ENCODE data around the gene ABTB2.
"Not testable (repeated sequence)": the region's sequence is repeated elsewhere in the genome, so short reads cannot be mapped to it uniquely, and the experiment has no call there.

Gene ABTB2

DNA sequence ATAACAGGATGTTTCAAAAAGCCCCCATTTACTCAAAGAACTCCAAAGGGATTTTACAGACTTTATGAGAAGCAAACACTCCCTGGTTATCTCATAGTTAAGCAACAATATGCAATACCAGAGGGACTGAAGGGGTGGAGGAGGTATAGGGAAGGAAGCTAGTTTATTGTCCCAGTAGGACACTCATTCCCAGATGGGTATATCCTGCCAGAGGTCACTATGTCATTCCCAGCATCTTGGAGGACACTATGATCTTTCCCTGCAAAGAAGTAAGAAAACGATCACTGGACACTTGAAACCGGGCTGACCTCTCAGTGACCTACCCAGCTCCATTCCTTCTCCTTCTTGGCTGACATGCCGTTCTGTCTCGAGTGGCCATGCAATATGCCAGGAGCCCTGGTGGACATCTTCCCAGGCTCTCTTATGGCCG lies 137.9 kb downstream of the ABTB2 start (continued):
- TF ChIP-seq TSHZ2 (CRISPR knock-in tag; IDR thresholded peaks at IDR 0.05) (no peak), ESRRG (CRISPR knock-in tag; IDR thresholded peaks at IDR 0.05) (no peak), PPARA (CRISPR knock-in tag; IDR thresholded peaks at IDR 0.05; ENCODE audit: borderline replicate concordance) (no peak), ISL1 (CRISPR knock-in tag; IDR thresholded peaks at IDR 0.05) (no peak), ZNF565 (CRISPR knock-in tag; conservative IDR thresholded peaks at IDR 0.05; ENCODE audit: low read depth) (no peak), ZNF70 (CRISPR knock-in tag; IDR thresholded peaks at IDR 0.05) (no peak), CREB5 (CRISPR knock-in tag; IDR thresholded peaks at IDR 0.05; ENCODE audit: low read depth) (no peak)

DNA sequence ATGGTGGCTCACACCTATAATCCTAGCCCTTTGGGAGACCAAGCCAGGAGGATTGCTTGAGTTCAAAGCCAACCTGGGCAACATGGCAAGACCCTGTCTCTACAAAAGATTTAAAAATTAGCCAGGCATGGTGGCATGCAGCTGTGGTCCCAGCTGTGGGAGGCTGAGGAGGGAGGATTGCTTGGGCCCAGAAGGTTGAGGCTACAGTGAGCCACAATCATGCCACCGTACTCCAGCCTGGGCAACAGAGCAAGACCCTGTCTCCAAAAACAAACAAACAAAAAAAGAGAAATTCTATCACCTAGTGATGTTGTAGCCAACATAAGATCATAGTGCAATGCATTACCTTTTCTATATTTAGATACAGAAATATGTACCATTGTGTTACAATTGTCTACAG lies 138.5 kb downstream of the ABTB2 start:
- no peak for ATAC-seq
- no peak for TF ChIP-seq CREB5 (CRISPR knock-in tag; IDR thresholded peaks at IDR 0.05; ENCODE audit: low read depth)
- no peak for TF ChIP-seq PPARA (CRISPR knock-in tag; IDR thresholded peaks at IDR 0.05; ENCODE audit: borderline replicate concordance)

DNA sequence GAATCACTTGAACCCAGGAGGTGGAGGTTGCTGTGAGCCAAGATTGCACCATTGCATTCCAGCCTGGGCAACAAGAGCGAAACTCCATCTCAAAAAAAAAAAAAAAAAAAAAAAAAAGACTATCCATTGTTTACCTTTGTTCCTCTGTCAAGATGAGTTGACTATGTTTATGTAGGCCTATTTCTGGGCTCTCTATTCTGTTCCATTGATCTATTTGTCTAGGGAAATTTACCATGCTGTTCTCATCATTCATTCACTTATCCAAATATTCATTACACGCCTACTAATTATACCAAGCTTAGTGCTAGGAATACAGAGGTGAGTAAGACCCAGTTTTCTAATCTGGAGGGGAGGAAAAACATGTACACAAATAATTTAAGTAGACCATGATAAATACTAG lies 139.1 kb downstream of the ABTB2 start:
- ATAC-seq: not testable (repeated sequence)

GRCh38 chr11:34218067-34218466 lies 139.7 kb downstream of the ABTB2 start:
- peak; percentile 55 for ATAC-seq

GRCh38 chr11:34216706-34217105 lies 141.1 kb downstream of the ABTB2 start:
- ATAC-seq: no peak
- TF ChIP-seq ZC3H10 (CRISPR knock-in tag; IDR thresholded peaks at IDR 0.05): no peak
- TF ChIP-seq TOX (CRISPR knock-in tag; IDR thresholded peaks at IDR 0.05; ENCODE audit: borderline replicate concordance): no peak
- TF ChIP-seq ISL1 (CRISPR knock-in tag; IDR thresholded peaks at IDR 0.05): no peak
- no peak for TF ChIP-seq ARNTL (CRISPR knock-in tag; IDR thresholded peaks at IDR 0.05; ENCODE audit: borderline replicate concordance, low read depth)
- TF ChIP-seq ZNF565 (CRISPR knock-in tag; conservative IDR thresholded peaks at IDR 0.05; ENCODE audit: low read depth): no peak
- no peak for TF ChIP-seq BACH2 (CRISPR knock-in tag; IDR thresholded peaks at IDR 0.05; ENCODE audit: borderline replicate concordance)
- TF ChIP-seq ZNF8 (CRISPR knock-in tag; IDR thresholded peaks at IDR 0.05): no peak
- TF ChIP-seq PATZ1 (CRISPR knock-in tag; IDR thresholded peaks at IDR 0.05; ENCODE audit: borderline replicate concordance): no peak
- no peak for TF ChIP-seq TSHZ2 (CRISPR knock-in tag; IDR thresholded peaks at IDR 0.05)
- no peak for TF ChIP-seq CSDC2 (CRISPR knock-in tag; IDR thresholded peaks at IDR 0.05)
- TF ChIP-seq, protein P1, sequence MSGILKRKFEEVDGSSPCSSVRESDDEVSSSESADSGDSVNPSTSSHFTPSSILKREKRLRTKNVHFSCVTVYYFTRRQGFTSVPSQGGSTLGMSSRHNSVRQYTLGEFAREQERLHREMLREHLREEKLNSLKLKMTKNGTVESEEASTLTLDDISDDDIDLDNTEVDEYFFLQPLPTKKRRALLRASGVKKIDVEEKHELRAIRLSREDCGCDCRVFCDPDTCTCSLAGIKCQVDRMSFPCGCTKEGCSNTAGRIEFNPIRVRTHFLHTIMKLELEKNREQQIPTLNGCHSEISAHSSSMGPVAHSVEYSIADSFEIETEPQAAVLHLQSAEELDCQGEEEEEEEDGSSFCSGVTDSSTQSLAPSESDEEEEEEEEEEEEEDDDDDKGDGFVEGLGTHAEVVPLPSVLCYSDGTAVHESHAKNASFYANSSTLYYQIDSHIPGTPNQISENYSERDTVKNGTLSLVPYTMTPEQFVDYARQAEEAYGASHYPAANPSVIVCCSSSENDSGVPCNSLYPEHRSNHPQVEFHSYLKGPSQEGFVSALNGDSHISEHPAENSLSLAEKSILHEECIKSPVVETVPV (CRISPR knock-in tag; IDR thresholded peaks at IDR 0.05): no peak
- TF ChIP-seq CREB5 (CRISPR knock-in tag; IDR thresholded peaks at IDR 0.05; ENCODE audit: low read depth): no peak
- TF ChIP-seq TCF4 (CRISPR knock-in tag; IDR thresholded peaks at IDR 0.05; ENCODE audit: borderline replicate concordance): no peak
- no peak for TF ChIP-seq PPARA (CRISPR knock-in tag; IDR thresholded peaks at IDR 0.05; ENCODE audit: borderline replicate concordance)
- no peak for TF ChIP-seq SNAI2 (CRISPR knock-in tag; IDR thresholded peaks at IDR 0.05)
- TF ChIP-seq ZFP3 (CRISPR knock-in tag; IDR thresholded peaks at IDR 0.05): no peak
- no peak for TF ChIP-seq ESRRG (CRISPR knock-in tag; IDR thresholded peaks at IDR 0.05)
- TF ChIP-seq GLIS3 (CRISPR knock-in tag; IDR thresholded peaks at IDR 0.05): no peak

More at GRCh38 chr11:34218067-34218466, 139.7 kb downstream of the ABTB2 start:
- TF ChIP-seq TOX (CRISPR knock-in tag; IDR thresholded peaks at IDR 0.05; ENCODE audit: borderline replicate concordance): 0 out of 2 replicates have a peak, but pooled peaks have one; percentile 45
- TF ChIP-seq ZFP3 (CRISPR knock-in tag; IDR thresholded peaks at IDR 0.05): no peak
- peak; percentile 64; the same call in 1 of the 2 replicates for TF ChIP-seq TCF4 (CRISPR knock-in tag; IDR thresholded peaks at IDR 0.05; ENCODE audit: borderline replicate concordance)
- TF ChIP-seq ISL1 (CRISPR knock-in tag; IDR thresholded peaks at IDR 0.05): peak; percentile 56
- no peak for TF ChIP-seq ZC3H10 (CRISPR knock-in tag; IDR thresholded peaks at IDR 0.05)
- TF ChIP-seq ZNF8 (CRISPR knock-in tag; IDR thresholded peaks at IDR 0.05): 0 out of 2 replicates have a peak, but pooled peaks have one; percentile 15

All from SK-N-SH treated with all-trans-retinoic acid at 6 μM for 48 hours (cell line).